ENCODE data around the gene RHOBTB3. TPM values are rescaled to one million over a fixed set of nuclear protein-coding genes. Genes with fewer than 3 reads are reported as not detected.

Gene RHOBTB3
- total RNA-seq, 1 donor from 2014 or later, result 22.8 TPM

GRCh38 chr5:95723632-95724369 is 7.3 kb upstream of the RHOBTB3 start:
- Mint-ChIP-seq H3K36me3 (ENCODE audit: low read depth, unreplicated experiment) (no peaks in the 10 kb centered on the region), H3K27ac (ENCODE audit: unreplicated experiment) (no peak overlapping the region), H3K27me3 (ENCODE audit: unreplicated experiment) (no peaks in the 10 kb centered on the region), H3K4me3 (ENCODE audit: unreplicated experiment) (no peak overlapping the region), H3K9me3 (ENCODE audit: unreplicated experiment) (no peaks in the 10 kb centered on the region), H3K4me1 (ENCODE audit: unreplicated experiment) (peaks cover 14% of the 10 kb centered on the region)
- peak; percentile 33 for DNase-seq (ENCODE audit: low spot score)
- TF ChIP-seq CTCF (IDR thresholded peaks at IDR 0.05; ENCODE audit: unreplicated experiment), result no peak

GRCh38 chr5:95725071-95725820 is 5.9 kb upstream of the RHOBTB3 start:
- Mint-ChIP-seq H3K4me3 (ENCODE audit: unreplicated experiment) (no peak overlapping the region), H3K9me3 (ENCODE audit: unreplicated experiment) (no peaks in the 10 kb centered on the region), H3K36me3 (ENCODE audit: low read depth, unreplicated experiment) (peaks cover 2% of the 10 kb centered on the region), H3K4me1 (ENCODE audit: unreplicated experiment) (peaks cover 23% of the 10 kb centered on the region), H3K27ac (ENCODE audit: unreplicated experiment) (no peak overlapping the region), H3K27me3 (ENCODE audit: unreplicated experiment) (peaks cover 2% of the 10 kb centered on the region)
- no peak for TF ChIP-seq CTCF (IDR thresholded peaks at IDR 0.05; ENCODE audit: unreplicated experiment)
- DNase-seq (ENCODE audit: low spot score), result no peak

- Mint-ChIP-seq H3K4me1 (ENCODE audit: unreplicated experiment) (peaks cover 29% of the 10 kb centered on the region), H3K27me3 (ENCODE audit: unreplicated experiment) (peaks cover 2% of the 10 kb centered on the region), H3K27ac (ENCODE audit: unreplicated experiment) (no peak overlapping the region), H3K9me3 (ENCODE audit: unreplicated experiment) (no peaks in the 10 kb centered on the region), H3K36me3 (ENCODE audit: low read depth, unreplicated experiment) (peaks cover 8% of the 10 kb centered on the region), H3K4me3 (ENCODE audit: unreplicated experiment) (no peak overlapping the region)
- DNase-seq (ENCODE audit: low spot score), result no peak
- no peak for TF ChIP-seq CTCF (IDR thresholded peaks at IDR 0.05; ENCODE audit: unreplicated experiment)
These were observed 5.0 kb upstream of the RHOBTB3 start for GRCh38 chr5:95725937-95726810.

GRCh38 chr5:95726811-95727763 is 4.0 kb upstream of the RHOBTB3 start:
- no peak overlapping the region for H3K4me3 Mint-ChIP-seq (ENCODE audit: unreplicated experiment)
- H3K4me1 Mint-ChIP-seq (ENCODE audit: unreplicated experiment), result peaks cover 30% of the 10 kb centered on the region
- no peak overlapping the region for H3K27ac Mint-ChIP-seq (ENCODE audit: unreplicated experiment)
- no peak for TF ChIP-seq CTCF (IDR thresholded peaks at IDR 0.05; ENCODE audit: unreplicated experiment)
- H3K36me3 Mint-ChIP-seq (ENCODE audit: low read depth, unreplicated experiment), result peaks cover 8% of the 10 kb centered on the region
- no peaks in the 10 kb centered on the region for H3K9me3 Mint-ChIP-seq (ENCODE audit: unreplicated experiment)
- peaks cover 5% of the 10 kb centered on the region for H3K27me3 Mint-ChIP-seq (ENCODE audit: unreplicated experiment)
- DNase-seq (ENCODE audit: low spot score), result no peak

All from endothelial cell (in vitro differentiated cells).